GM19239 (cell line): Measurements from ENCODE around the gene COL10A1.

Experiments used
- DNase-seq: peaks from one replicate; pipeline ENCODE4 v3.0.0; 2011; ENCODE audit warnings: low spot score; ENCODE audit not compliant: insufficient read length
- FAIRE-seq: peaks from 2 replicates; lab custom pipeline; 2011; peaks lifted over from hg19 to GRCh38; lab: Jason Lieb, UNC

Gene COL10A1

GRCh38 chr6:116126032-116126431 is at the start of gene COL10A1:
TSS of gene COL10A1 (minus strand) at chr6:116126132. CDS start at chr6:116125492, 640 bp downstream.
- DNase-seq (no peak), FAIRE-seq (no peak)

GRCh38 chr6:116175344-116175743 is 49.4 kb upstream of the COL10A1 start:
- DNase-seq (no peak), FAIRE-seq (no peak)

GRCh38 chr6:116173928-116174327 is 48.0 kb upstream of the COL10A1 start:
- no peak for FAIRE-seq

GRCh38 chr6:116170358-116171057 is 44.6 kb upstream of the COL10A1 start:
- FAIRE-seq, result no peak

More at GRCh38 chr6:116173928-116174327, 48.0 kb upstream of the COL10A1 start:
- DNase-seq, result no peak

GRCh38 chr6:116169880-116170279 is 43.9 kb upstream of the COL10A1 start:
- FAIRE-seq (no peak), DNase-seq (no peak)

More at GRCh38 chr6:116170358-116171057, 44.6 kb upstream of the COL10A1 start:
- DNase-seq, result no peak

- FAIRE-seq (no peak), DNase-seq (no peak)
Observed at GRCh38 chr6:116168148-116168547, 42.2 kb upstream of the COL10A1 start.

- DNase-seq (no peak), FAIRE-seq (peak; percentile 4)
Observed at GRCh38 chr6:116166369-116166768, 40.4 kb upstream of the COL10A1 start.

- peak; percentile 62 for FAIRE-seq
- DNase-seq, result no peak
Observed at GRCh38 chr6:116165596-116165995, 39.7 kb upstream of the COL10A1 start.

- DNase-seq (no peak), FAIRE-seq (no peak)
Observed at GRCh38 chr6:116159782-116160524, 34.0 kb upstream of the COL10A1 start.

- no peak for DNase-seq
- no peak for FAIRE-seq
Observed at GRCh38 chr6:116158641-116159040, 32.7 kb upstream of the COL10A1 start.

GRCh38 chr6:116157391-116157790 is 31.5 kb upstream of the COL10A1 start:
- DNase-seq (no peak), FAIRE-seq (no peak)

- FAIRE-seq, result peak; percentile 40
Observed at GRCh38 chr6:116156405-116157326, 30.7 kb upstream of the COL10A1 start.

GRCh38 chr6:116154887-116155286 is 29.0 kb upstream of the COL10A1 start:
- DNase-seq (no peak), FAIRE-seq (no peak)

More at GRCh38 chr6:116156405-116157326, 30.7 kb upstream of the COL10A1 start:
- DNase-seq, result no peak

- no peak for DNase-seq
Observed at GRCh38 chr6:116152620-116153019, 26.7 kb upstream of the COL10A1 start.

GRCh38 chr6:116145803-116146675 is 20.1 kb upstream of the COL10A1 start:
- FAIRE-seq, result no peak
- DNase-seq, result no peak

More at GRCh38 chr6:116152620-116153019, 26.7 kb upstream of the COL10A1 start:
- no peak for FAIRE-seq

- no peak for DNase-seq
- no peak for FAIRE-seq
Observed at GRCh38 chr6:116144605-116145004, 18.7 kb upstream of the COL10A1 start.

GRCh38 chr6:116139917-116140316 is 14.0 kb upstream of the COL10A1 start:
- DNase-seq (no peak), FAIRE-seq (peak; percentile 37)

- no peak for DNase-seq
- no peak for FAIRE-seq
Observed at GRCh38 chr6:116136933-116137340, 11.0 kb upstream of the COL10A1 start.

GRCh38 chr6:116136373-116136772 is 10.4 kb upstream of the COL10A1 start:
- DNase-seq (no peak), FAIRE-seq (no peak)
